Neural cell (in vitro differentiated cells): ENCODE data around the gene TRIM66. TPM values are rescaled to one million over a fixed set of nuclear protein-coding genes. Genes with fewer than 3 reads are reported as not detected.

Experiments
- H2AFZ ChIP-seq: fragments of 200-600, 300-800 bp; sonication (generic), shearing (Covaris generic); 2 replicates; pipeline ENCODE4 v1.6.0; 2014; ENCODE audit warnings: low read depth, mild to moderate bottlenecking, antibody characterized with exemption, low read length, moderate library complexity
- H3F3A ChIP-seq: fragments of 200-600 bp; shearing (Covaris generic); 2 replicates; pipeline ENCODE4 v1.6.1; 2016; ENCODE audit warnings: mild to moderate bottlenecking, moderate library complexity, mixed read lengths, antibody characterized with exemption, low read length; ENCODE audit not compliant: insufficient read depth, poor library complexity, severe bottlenecking
- H3K27ac ChIP-seq: fragments of 200-600, 300-800 bp; sonication (generic), shearing (Covaris generic); 2 replicates; pipeline ENCODE4 v1.5.1; 2014; ENCODE audit warnings: mild to moderate bottlenecking, low read length, moderate library complexity
- H3K27me3 ChIP-seq: fragments of 300-800, 200-600 bp; sonication (generic), shearing (Covaris generic); 2 replicates; pipeline ENCODE4 v1.6.0; 2014; ENCODE audit warnings: mild to moderate bottlenecking, low read depth, low read length, moderate library complexity; ENCODE audit not compliant: insufficient read depth
- H3K36me3 ChIP-seq: fragments of 300-800, 200-600 bp; sonication (generic), shearing (Covaris generic); 2 replicates; pipeline ENCODE4 v1.5.1; 2014; ENCODE audit warnings: mild to moderate bottlenecking, antibody characterized with exemption, low read length, moderate library complexity; ENCODE audit not compliant: insufficient read depth
- H3K4me2 ChIP-seq: fragments of 300-800, 200-600 bp; sonication (generic), shearing (Covaris generic); 2 replicates; pipeline ENCODE4 v1.6.0; 2014; ENCODE audit warnings: mild to moderate bottlenecking, low read length
- H3K4me3 ChIP-seq: fragments of 300-800, 200-600 bp; sonication (generic), shearing (Covaris generic); 2 replicates; pipeline ENCODE4 v1.5.1; 2014; ENCODE audit warnings: mild to moderate bottlenecking, low read length, moderate library complexity
- H3K79me2 ChIP-seq: fragments of 200-600 bp; shearing (Covaris generic); replicated peaks from 2 replicates; pipeline ENCODE4 v1.6.0; 2014; ENCODE audit warnings: mild to moderate bottlenecking, low read length, moderate library complexity; ENCODE audit not compliant: insufficient read depth
- H3K9ac ChIP-seq: fragments of 300-800, 200-600 bp; sonication (generic), shearing (Covaris generic); 2 replicates; pipeline ENCODE4 v1.6.1; 2016; ENCODE audit warnings: mild to moderate bottlenecking, low read length, mixed read lengths
- H3K9me2 ChIP-seq: fragments of 200-600 bp; shearing (Covaris generic); 2 replicates; pipeline ENCODE4 v1.6.1; 2016; ENCODE audit warnings: mild to moderate bottlenecking, low read length, mixed read lengths; ENCODE audit not compliant: insufficient read depth
- H3K9me3 ChIP-seq: fragments of 200-600, 300-800 bp; sonication (generic), shearing (Covaris generic); 2 replicates; pipeline ENCODE4 v1.6.1; 2016; ENCODE audit warnings: mild to moderate bottlenecking, mixed run types, low read length, moderate library complexity, mixed read lengths
- H4K20me1 ChIP-seq: fragments of 200-600 bp; shearing (Covaris generic); 2 replicates; pipeline ENCODE4 v1.6.1; 2016; ENCODE audit warnings: mild to moderate bottlenecking, mixed run types; ENCODE audit not compliant: insufficient read depth
- EP300 ChIP-seq: fragments of 450-650 bp; conservative IDR thresholded peaks from 2 replicates; pipeline ENCODE4 v1.6.1; 2014; ENCODE audit warnings: antibody characterized with exemption, mild to moderate bottlenecking, moderate library complexity; ENCODE audit not compliant: poor library complexity, severe bottlenecking
- EZH2 ChIP-seq: fragments of 200-600, 300-800 bp; shearing (Covaris generic), sonication (generic); IDR thresholded peaks from 2 replicates; pipeline ENCODE4 v1.6.1; 2014; ENCODE audit warnings: antibody characterized with exemption, low read length, borderline replicate concordance, mild to moderate bottlenecking; ENCODE audit not compliant: insufficient read depth, poor library complexity, severe bottlenecking
- MXI1 ChIP-seq: fragments of 450-650 bp; conservative IDR thresholded peaks from 2 replicates; pipeline ENCODE4 v1.6.1; 2014; ENCODE audit warnings: antibody characterized with exemption, mild to moderate bottlenecking; ENCODE audit not compliant: poor library complexity, severe bottlenecking
- POLR2AphosphoS5 ChIP-seq: IDR thresholded peaks from 2 replicates; pipeline ENCODE4 v1.6.1; 2012
- RAD21 ChIP-seq: fragments of 450-650 bp; conservative IDR thresholded peaks from 2 replicates; pipeline ENCODE4 v1.6.1; 2014; ENCODE audit warnings: antibody characterized with exemption, mild to moderate bottlenecking, moderate library complexity
- REST ChIP-seq: IDR thresholded peaks from 2 replicates; pipeline ENCODE4 v1.6.1; 2012; ENCODE audit warnings: borderline replicate concordance
- SMC3 ChIP-seq: fragments of 450-650 bp; conservative IDR thresholded peaks from 2 replicates; pipeline ENCODE4 v1.6.1; 2014; ENCODE audit warnings: antibody characterized with exemption, mild to moderate bottlenecking, moderate library complexity; ENCODE audit not compliant: poor library complexity
- TAF1 ChIP-seq: IDR thresholded peaks from 2 replicates; pipeline ENCODE4 v1.6.1; 2012; ENCODE audit warnings: low read depth
- polyA plus RNA-seq: library from polyadenylated mRNA; depleted of rRNA; stranded (reverse); fragments of >200 nt; gene quantifications from 2 replicates; pipeline ENCODE4 v1.2.3, GENCODE V29; 2014
- TF ChIP-seq, protein P1 (sequence below): fragments of 450-650 bp; IDR thresholded peaks from 2 replicates; pipeline ENCODE4 v1.5.1; 2014; ENCODE audit warnings: antibody characterized with exemption, mild to moderate bottlenecking, moderate library complexity; ENCODE audit not compliant: poor library complexity, severe bottlenecking

TRIM66 gene
- polyA plus RNA-seq, 1 donor from 2014 or later, result 0.82 TPM

DNA sequence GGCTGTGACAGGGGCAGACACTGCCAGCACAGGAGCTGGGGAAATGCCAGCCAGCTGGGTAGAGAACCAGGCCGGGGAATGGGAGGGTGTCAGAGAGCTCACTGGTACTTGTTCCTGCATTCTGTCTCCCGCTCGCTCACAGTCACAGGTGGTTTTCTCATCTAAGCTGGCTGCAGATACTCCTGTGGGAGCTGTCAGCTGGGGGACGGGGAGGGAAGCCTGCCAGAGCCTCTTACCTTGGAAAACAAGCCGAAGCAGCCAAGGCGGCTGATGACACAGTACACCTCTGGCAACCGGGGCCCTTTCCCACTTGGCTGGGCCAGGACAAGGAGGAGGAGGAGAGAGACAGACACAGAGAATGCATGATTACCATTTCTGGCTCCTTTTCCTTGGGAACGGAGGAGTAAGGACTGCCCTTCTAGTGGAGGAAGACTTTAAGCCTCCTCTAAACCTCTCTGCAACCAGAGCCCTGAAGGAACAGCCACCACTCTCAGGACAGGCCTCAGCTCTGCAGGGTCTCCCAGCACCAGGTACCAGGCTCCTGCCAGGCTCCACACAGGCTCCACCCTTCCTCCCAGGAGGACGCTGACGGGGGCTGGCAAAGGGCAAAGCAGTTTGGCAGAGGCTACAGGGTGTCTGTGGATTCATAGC, 25.2 kb upstream of the TRIM66 start:
- Histone ChIP-seq H3K4me3 (no peak overlapping the region), H4K20me1 (no peaks in the 10 kb centered on the region), H3K9me2 (no peaks in the 10 kb centered on the region), H3K79me2 (no peaks in the 10 kb centered on the region), H3F3A (no peaks in the 10 kb centered on the region), H3K36me3 (no peaks in the 10 kb centered on the region), H2AFZ (no peak overlapping the region), H3K9me3 (no peaks in the 10 kb centered on the region), H3K27me3 (no peaks in the 10 kb centered on the region), H3K9ac (no peak overlapping the region), H3K4me2 (no peak overlapping the region), H3K27ac (no peak overlapping the region)
- TF ChIP-seq TAF1 (no peak), SMC3 (no peak), REST (no peak), RAD21 (no peak), EP300 (no peak), EZH2 (no peak), POLR2AphosphoS5 (no peak), MXI1 (no peak)
- TF ChIP-seq, protein P1, sequence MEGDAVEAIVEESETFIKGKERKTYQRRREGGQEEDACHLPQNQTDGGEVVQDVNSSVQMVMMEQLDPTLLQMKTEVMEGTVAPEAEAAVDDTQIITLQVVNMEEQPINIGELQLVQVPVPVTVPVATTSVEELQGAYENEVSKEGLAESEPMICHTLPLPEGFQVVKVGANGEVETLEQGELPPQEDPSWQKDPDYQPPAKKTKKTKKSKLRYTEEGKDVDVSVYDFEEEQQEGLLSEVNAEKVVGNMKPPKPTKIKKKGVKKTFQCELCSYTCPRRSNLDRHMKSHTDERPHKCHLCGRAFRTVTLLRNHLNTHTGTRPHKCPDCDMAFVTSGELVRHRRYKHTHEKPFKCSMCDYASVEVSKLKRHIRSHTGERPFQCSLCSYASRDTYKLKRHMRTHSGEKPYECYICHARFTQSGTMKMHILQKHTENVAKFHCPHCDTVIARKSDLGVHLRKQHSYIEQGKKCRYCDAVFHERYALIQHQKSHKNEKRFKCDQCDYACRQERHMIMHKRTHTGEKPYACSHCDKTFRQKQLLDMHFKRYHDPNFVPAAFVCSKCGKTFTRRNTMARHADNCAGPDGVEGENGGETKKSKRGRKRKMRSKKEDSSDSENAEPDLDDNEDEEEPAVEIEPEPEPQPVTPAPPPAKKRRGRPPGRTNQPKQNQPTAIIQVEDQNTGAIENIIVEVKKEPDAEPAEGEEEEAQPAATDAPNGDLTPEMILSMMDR, result no peak

DNA sequence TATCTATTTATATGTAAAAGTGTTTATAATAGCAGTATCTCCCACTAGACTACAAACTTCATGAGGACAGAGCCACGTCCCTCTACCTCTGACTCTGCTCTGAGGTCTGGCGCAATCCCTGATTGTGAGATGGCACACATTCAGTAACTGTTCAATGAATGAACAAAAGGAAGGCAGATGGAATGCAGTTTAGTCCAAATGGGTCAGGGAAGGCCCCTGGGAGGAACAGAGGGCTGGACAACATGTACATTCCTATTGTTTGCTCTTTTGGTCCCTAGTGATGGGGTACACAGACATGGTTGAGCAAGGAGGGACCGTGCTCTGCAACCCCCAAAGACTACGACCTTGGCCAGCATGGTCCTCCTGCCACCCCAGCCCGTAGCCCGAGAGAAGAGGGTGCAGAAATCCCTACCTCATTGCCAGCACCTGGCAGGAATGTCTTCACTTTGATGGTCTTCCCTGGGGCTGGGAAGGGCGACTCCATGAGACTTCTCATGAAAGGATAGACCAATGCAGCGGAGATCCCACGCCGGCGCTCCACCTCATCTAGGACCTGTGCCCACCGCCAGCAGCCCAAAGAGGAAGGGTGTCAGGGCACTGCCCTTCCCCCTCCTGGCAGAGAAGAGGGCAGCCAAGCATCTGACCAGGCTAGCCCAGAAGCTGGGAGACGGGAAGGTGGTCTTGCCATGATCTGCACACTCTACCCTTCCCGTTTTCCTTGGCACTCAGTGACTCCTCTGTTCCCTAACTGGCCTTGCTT, 24.4 kb upstream of the TRIM66 start:
- no peak overlapping the region for H3K4me2 ChIP-seq
- H3K9ac ChIP-seq, result no peak overlapping the region
- H3K36me3 ChIP-seq, result no peaks in the 10 kb centered on the region
- H3K79me2 ChIP-seq, result no peaks in the 10 kb centered on the region
- no peak overlapping the region for H3K4me3 ChIP-seq
- no peaks in the 10 kb centered on the region for H4K20me1 ChIP-seq
- H2AFZ ChIP-seq, result no peak overlapping the region
- no peaks in the 10 kb centered on the region for H3K9me3 ChIP-seq
- H3K27ac ChIP-seq, result no peak overlapping the region
- H3F3A ChIP-seq, result no peaks in the 10 kb centered on the region
- H3K9me2 ChIP-seq, result no peaks in the 10 kb centered on the region
- TF ChIP-seq MXI1, result no peak
- no peak for TF ChIP-seq SMC3
- no peak for TF ChIP-seq TAF1
- no peak for TF ChIP-seq EP300
- no peak for TF ChIP-seq REST
- no peak for TF ChIP-seq RAD21
- no peak for TF ChIP-seq EZH2
- TF ChIP-seq, protein P1, result no peak
- no peak for TF ChIP-seq POLR2AphosphoS5
- no peaks in the 10 kb centered on the region for H3K27me3 ChIP-seq
